ENCODE measurements around the gene ICAM1.

GRCh38 chr19:10329555-10329954 is 58.6 kb downstream of the ICAM1 start:
- no peak for TF ChIP-seq CTCF (IDR thresholded peaks at IDR 0.05)
- no peak for TF ChIP-seq EZH2phosphoT487 (IDR thresholded peaks at IDR 0.05)
- no peak for TF ChIP-seq EZH2 (IDR thresholded peaks at IDR 0.05)

Measured in neural progenitor cell (in vitro differentiated cells).